LoVo (cell line): ENCODE results near the gene CLTCL1.
"Not testable (repeated sequence)": the region's sequence is repeated elsewhere in the genome, so short reads cannot be mapped to it uniquely, and the experiment has no call there.

Experiments used
- DNase-seq: peaks from one replicate; pipeline ENCODE4 v3.0.0-alpha.2; 2016; ENCODE audit warnings: low spot score

The CLTCL1 gene

GRCh38 chr22:19291580-19292457 is at the start of gene CLTCL1:
TSS of gene CLTCL1 (minus strand) at chr22:19291719. CDS start at chr22:19291641, 78 bp downstream.
- peak; percentile 85 for DNase-seq

GRCh38 chr22:19337137-19337536 is 45.6 kb upstream of the CLTCL1 start:
- DNase-seq = no peak

DNA sequence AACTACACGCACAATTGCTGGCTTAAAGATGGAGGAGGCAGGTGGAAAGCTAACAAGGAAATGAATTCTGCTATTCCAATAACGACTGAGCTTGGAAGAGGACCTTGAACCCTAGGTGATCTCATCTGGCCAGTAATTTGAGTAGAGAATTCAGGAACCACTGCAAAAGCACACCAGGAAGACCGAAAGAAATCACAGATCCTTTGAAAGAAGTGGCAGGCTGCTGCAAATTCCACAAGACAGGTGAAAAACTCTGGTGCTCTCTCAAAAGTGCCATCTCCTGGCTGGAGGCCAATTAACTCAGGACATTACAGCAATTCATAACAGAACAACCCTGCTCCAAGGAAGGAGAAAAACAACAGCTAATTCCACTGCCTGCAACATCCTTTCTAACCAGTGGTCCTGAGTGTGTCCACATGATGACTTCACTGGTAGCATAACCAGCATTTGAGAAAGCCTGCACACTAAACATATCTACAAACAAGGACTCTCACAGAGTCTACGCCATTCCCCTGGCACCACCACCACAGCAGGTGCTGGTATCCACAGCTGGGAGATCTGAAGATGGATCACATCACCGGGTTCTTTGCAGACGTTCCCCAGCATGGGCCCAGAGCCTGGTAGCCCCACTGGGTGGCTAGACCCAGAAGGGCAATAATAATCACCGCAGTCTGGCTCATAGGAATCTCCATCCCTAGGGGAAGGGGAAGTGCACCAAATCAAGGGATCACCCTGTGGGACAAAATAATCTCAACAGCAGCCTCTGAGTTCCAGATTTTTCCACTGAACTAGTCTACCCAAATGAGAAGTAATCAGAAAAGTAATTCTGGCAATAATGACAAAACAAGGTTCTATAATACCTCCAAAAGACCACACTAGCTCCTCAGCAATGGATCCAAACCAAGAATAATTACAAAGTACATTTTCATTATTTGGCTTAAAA is 44.9 kb upstream of the CLTCL1 start:
- DNase-seq = no peak

GRCh38 chr22:19331975-19332374 is 40.5 kb upstream of the CLTCL1 start:
- DNase-seq = no peak

DNA sequence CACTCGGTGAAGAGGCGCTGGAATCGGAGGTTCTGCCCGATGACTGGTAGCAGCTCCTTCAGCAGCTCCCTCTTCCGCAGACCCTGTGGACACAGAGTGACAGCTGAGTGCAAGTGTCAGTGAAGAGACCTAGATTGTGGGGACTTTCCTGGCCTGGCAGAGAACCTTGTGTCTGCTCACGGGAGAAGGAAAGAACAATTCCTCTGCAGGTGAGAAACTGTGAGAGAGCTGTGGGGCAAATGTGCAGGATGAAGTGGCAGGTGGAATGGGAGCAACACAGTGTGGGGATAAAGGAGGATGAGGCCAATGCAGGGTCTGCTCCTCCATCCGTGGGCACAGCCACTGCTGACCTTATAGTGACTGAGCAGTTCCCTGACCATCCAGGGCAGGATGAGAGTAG is 40.0 kb upstream of the CLTCL1 start:
- DNase-seq = no peak

GRCh38 chr22:19330865-19331418 is 39.4 kb upstream of the CLTCL1 start:
- DNase-seq = no peak

DNA sequence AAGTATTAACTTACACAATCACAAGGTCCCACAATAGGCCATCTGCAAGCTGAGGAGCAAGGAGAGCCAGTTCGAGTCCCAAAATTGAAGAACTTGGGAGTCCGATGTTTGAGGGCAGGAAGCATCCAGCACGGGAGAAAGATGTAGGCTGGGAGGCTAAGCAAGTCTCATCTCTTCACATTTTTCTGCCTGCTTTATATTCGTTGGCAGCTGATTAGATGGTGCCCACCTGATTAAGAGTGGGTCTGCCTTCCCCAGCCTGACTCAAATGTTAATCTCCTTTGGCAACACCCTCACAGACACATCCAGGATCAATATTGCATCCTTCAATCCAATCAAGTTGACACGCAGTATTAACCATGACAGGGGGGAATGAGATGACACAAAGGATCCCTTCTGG is 38.7 kb upstream of the CLTCL1 start:
- DNase-seq = not testable (repeated sequence)

- DNase-seq = no peak
Measured at GRCh38 chr22:19329454-19329853, 37.9 kb upstream of the CLTCL1 start.

DNA sequence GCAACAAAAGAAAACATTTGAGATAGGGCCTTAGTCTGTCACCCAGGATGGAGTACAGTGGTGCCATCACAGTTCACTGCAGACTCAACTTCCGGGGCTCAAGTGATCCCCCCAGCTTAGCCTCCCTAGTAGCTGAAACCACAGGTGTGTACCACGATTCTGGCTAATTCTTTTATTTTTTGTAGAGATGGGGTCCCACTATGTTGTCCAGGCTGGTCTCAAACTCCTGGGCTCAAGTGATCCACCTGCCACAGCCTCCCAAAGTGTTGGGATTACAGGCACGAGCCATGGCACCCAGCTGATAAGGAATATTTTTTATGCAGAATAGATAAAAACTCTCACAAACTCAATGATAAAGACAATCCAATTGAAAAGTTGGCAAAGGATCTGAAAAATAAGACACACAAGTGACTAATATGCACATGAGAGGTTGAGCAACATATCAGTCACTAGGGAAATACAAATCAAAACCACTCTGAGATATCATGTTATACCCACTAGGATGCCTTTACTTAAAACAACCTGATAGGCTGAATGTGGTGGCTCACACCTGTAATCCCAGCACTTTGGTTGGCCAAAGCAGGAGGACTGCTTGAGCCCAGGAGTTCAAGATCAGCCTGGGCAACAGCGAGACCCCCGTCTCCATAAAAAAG is 33.9 kb upstream of the CLTCL1 start:
- DNase-seq = no peak

GRCh38 chr22:19323420-19323819 is 31.9 kb upstream of the CLTCL1 start:
- not testable (repeated sequence) for DNase-seq

DNA sequence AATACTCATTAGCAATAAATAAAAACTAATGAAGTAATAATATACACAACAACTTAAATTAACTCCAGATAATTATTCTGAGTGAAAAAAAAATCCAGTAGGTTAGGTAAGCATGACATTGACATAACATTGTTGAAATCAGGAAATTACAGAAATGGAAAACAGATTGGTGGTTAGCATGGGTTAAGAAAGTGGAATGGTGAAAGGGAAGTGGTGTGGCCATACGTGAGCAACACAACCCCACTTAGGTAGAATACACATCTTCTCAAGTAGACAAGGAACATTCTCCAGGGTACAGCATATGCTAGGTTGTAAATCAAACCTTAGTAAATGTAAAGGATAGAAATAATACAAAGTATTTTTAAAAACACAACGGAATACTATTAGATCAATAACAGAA is 30.2 kb upstream of the CLTCL1 start:
- DNase-seq = no peak

GRCh38 chr22:19320136-19320535 is 28.6 kb upstream of the CLTCL1 start:
- not testable (repeated sequence) for DNase-seq

DNA sequence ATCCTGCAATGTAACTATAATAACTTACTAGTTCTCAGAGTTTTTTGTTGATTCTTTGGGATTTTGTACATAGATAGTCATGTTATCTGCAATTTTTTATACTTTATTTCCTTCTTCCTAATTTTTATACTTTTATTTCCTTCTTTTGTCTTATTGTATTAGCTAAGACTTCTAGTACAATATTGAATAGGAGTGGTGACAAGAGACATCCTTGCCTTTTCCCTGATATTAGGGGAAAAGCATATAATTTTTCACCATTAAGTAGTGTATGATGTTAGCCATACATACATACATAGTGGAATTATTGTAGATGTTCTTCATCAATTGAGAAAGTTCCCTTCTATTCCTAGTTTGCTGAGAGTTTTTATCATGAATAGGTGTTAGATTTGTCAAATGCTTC is 27.8 kb upstream of the CLTCL1 start:
- DNase-seq = no peak

DNA sequence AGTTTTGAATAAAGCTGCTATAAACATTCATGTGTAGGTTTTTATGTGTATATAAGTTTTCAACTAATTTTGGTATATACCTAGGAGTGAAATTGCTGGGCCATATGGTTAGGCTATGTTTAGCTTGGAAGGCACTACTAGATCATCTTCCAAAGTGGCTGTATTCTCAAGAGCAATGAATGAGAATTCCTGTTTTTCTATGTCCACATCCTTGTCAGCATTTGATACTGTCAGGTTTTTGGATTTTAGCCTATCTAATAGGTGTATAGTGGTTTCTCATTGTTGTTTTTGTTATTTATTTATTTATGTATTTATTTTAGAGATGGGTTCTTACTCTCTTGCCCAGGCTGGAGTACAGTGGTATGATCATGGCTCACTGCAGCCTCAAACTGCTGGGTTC is 26.3 kb upstream of the CLTCL1 start:
- DNase-seq = no peak

DNA sequence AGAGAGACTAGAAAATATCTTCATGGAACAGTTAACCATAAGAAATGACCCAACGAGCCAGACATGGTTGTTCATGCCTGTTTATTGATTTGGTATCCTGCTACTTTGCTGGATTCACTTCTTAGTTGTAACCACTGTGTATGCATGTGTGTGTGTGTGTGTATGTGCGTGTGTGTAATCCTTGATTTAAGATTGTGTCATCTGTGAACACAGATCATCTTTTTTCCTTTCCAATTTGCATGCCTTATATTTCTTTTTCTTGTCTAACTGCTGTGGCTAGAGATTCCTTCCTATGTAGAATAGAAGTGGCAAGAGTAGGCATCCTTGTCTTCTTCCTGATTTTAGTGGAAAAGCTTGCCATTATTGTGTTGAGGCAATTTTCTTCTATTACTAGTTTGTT is 16.4 kb upstream of the CLTCL1 start:
- no peak for DNase-seq

DNA sequence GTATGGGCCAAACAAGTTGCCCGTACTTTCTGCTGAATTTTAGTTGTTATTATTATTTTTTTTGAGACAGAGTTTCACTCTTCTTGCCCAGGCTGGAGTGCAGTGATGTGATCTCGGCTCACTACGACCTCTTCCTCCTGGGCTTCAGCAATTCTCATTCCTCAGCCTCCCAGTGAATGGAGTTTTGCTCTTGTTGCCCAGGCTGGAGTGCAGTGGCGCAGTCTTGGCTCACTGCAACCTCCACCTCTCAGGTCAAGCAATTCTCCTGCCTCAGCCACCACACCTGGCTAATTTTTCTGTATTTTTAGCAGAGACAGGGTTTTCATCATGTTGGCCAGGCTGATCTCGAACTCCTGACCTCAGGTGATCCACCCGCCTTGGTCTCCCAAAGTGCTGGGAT is 15.0 kb upstream of the CLTCL1 start:
- not testable (repeated sequence) for DNase-seq

DNA sequence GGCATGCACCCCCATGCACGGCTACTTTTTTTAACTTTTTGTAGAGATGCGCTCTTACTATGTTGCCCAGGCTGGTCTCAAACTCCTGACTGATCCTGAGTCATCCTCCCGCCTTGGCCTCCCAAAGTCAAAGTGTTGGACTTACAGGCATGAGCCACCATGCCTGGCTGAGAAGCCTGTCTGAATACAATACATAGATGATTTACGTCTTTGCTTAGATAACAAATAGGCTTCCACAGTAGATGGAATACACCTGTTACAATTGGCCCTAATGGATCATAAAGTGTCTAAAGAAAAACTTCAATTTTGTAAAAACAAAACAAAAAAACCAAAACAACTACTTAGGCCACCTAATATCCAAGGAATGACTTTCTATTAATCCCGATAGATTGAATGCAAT is 13.0 kb upstream of the CLTCL1 start:
- DNase-seq = no peak

DNA sequence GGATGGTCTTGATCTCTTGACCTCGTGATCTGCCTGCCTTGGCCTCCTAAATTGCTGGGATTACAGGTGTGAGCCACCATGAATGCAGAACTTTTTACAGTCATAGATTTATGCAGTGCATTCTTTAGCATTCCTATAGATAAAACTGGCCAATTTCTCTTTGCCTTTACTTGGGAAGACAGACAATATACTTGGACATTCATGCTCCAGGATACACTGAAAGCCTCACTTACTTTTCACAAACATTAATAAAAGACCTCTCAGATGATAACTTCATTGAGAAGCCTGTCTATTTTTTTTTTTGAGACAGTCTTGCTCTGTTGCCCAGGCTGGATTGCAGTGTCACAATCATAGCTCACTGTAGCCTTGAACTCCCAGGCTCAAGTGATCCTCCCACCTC is 12.3 kb upstream of the CLTCL1 start:
- DNase-seq = no peak

DNA sequence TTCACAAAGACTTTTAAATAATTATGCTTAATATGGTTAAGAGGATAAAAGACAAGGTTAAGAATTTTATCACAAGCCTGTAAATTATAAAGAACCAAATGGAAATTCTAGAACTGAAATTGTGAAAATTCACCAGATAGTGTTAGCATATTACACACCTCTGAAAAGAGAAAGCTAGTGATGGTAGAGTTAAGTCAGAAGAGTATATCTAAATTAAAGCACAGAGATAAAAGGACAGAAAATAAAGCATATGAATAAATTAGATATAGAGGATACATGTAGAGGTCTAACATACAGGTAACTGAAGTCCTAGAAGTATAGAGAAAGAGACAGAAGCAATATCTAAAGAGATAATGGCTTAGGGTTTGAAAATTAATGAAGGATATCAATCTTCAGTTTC is 4.2 kb upstream of the CLTCL1 start:
- DNase-seq = no peak

DNA sequence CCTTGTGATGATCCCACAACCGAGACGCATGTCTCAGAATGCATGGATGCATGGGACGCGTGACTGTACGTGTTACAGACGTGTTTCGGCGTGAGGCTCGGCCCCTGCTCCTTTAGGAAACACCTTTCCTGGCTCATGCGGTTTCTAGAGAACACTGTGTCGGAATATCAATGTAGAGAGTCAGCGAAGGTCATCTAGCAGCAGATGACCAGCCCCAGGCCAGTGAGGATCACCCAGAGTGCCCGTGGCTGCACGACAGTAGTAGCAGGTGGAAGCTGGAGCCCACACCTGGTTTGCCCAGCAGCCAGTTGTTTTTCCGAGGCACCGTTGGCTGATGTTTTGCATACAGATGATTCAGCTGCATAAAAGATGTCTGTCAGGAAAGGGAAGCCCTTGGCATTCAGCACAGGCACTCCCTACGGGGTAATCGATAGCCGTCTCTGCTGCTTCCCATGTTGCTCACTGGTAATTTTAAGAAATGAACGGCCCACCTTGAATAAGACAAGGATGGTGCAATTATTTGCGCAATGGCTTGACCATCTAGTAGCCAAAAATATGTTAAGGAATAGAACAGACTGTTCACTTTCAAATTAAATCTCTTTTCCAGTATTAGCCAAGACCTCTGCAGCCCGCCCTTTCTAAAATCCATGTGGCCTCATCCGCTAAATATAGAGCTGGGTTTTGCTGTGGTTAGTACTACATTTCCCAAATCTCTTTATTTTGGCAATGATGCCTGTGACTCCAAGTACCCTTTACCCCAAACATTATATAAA is 1.1 kb upstream of the CLTCL1 start:
- DNase-seq = no peak

GRCh38 chr22:19291218-19291579 is 320 bp downstream of the CLTCL1 start:
- DNase-seq = peak; percentile 44
